HG03103 (cell line): ENCODE measurements around the gene SLAIN1.
"Not testable (repeated sequence)": the region's sequence is repeated elsewhere in the genome, so short reads cannot be mapped to it uniquely, and the experiment has no call there.

Experiments
- ATAC-seq: cut with Tn5 transposase; IDR thresholded peaks from one replicate; pipeline ENCODE4 v1.9.1; 2021; ENCODE audit warnings: low read depth; ENCODE audit not compliant: unreplicated experiment

Gene SLAIN1

DNA sequence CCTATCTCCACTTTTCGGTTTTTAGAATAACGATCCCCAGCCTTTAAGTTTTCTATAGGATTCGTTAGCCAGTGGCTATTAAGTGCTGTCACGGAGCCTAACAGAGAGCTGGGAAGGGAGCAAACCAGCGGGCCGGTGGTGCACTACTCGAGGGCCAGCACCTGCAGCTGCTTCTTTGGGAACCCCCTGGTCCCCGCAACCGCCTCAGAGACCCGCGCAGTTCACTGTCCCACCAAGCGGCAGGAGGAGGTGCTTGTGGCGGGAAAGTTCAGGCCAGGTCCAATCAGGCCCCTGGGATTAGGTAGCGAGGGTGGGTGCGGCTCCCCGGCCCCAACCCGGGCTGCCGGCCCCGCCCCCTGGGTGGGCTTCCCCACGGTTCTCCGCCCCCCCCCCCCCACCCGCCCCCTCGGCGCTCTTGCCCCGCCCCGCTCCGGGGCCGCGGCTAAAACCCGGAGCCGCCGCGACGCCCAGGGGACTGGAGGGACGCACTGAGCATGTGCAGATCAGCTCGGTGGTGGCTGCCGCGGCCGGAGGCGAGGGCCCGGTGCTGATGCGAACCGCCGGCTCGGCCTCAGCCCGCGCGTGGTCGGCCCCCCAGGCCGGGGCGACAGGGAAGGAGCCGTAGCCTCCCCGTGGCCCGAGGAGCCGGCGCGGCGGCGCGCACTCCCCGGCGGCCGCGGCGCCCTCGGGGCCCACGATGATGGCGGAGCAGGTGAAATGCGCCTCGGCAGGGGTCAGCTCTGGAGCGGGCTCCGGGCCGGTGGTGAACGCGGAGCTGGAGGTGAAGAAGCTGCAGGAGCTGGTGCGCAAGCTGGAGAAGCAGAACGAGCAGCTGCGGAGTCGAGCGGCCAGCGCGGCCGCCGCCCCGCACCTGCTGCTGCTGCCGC is at the start of gene SLAIN1:
TSS of gene SLAIN1 (plus strand) at position 471 of the 887 bp plus-strand sequence. CDS start at position 698, 227 bp downstream.
- peak; percentile 64 for ATAC-seq

- no peak for ATAC-seq
Observed at GRCh38 chr13:77650409-77650808, 47.1 kb upstream of the SLAIN1 start.

GRCh38 chr13:77653301-77653700 is 44.2 kb upstream of the SLAIN1 start:
- no peak for ATAC-seq

- not testable (repeated sequence) for ATAC-seq
Observed at GRCh38 chr13:77660016-77660415, 37.5 kb upstream of the SLAIN1 start.

GRCh38 chr13:77660841-77661250 is 36.6 kb upstream of the SLAIN1 start:
- ATAC-seq: no peak

DNA sequence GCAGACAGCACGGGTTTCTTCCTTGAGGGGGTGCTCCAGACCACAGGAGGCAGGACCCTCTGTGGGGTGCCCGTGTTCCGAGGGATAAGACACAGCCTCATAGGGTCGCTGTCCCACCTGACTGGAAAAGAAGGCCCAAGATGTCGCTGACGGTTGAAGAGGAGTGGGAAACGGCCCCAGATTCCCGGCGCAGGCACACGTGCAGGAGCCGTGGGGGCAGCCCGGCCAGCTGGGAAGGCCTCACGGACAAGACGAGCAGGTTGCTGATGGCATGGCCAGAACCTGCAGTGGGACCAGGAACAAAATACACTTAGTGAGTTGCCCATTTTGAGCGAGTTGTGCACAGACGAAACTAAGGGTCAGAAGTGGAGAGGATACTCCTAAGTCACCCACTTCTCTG is 35.2 kb upstream of the SLAIN1 start:
- ATAC-seq: not testable (repeated sequence)

- not testable (repeated sequence) for ATAC-seq
Observed at GRCh38 chr13:77662831-77663230, 34.7 kb upstream of the SLAIN1 start.

DNA sequence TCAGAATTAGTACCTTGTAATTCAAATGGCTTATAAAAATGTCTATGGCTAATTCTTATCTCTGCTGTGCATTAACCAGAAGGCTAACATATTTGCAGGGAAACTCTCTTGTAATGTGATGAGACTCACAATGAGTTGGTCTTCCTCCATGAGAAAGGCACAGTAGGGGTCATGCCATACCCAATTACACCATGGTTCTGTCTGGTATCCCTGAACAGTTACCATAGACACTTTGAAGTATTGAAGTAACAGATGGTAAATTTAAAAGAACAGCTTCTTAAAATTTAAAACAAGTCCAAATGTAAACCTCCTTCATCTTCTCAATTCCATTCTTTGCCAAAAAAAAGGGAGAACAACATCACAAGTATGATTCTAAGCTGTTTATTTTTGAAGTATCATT is 22.6 kb upstream of the SLAIN1 start:
- ATAC-seq: no peak

- no peak for ATAC-seq
Observed at GRCh38 chr13:77678691-77679235, 18.7 kb upstream of the SLAIN1 start.

- ATAC-seq: no peak
Observed at GRCh38 chr13:77687799-77688198, 9.7 kb upstream of the SLAIN1 start.

DNA sequence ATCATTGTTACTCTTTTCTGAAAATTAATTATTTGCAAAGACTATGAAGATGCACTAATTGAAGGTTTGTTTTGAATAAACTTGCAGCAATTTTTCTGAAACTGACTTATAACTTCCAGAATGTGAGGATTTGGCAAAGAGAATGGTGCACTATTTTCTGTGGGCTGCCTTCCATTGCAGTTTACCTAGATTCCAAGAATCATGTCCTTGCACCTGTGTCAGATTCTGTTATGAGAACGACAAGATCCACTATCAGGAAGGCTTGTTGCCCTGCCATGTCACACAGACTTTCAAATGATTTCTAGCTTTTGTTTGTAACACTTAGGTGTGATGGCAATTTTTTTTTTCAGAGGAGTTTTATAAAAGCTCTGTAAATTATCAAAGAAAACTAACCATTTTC is 5.6 kb upstream of the SLAIN1 start:
- ATAC-seq: no peak

GRCh38 chr13:77692746-77693448 is 4.6 kb upstream of the SLAIN1 start:
- no peak for ATAC-seq

DNA sequence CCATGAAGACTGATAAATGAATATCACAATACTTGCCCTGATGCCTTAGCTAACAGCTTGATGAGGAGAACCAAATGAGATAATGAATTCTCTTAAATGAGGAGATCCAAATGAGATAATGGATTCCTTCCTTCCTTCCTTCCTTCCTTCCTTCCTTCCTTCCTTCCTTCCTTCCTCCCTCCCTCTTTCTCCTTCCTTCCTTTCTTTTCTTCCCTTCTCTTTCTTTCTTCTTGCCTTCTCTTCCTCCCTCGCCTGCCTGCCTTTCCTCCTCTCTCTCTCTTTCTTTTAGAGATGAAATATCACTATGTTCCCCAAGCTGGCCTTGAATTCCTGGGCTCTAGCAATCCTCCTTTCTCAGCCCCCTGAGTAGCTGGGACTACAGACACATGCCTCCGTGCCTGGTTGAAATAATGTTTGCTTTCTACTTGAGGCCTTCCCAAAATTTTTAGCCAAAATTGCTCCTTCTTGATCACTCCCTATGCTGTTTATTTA is 4.0 kb upstream of the SLAIN1 start:
- ATAC-seq: no peak

DNA sequence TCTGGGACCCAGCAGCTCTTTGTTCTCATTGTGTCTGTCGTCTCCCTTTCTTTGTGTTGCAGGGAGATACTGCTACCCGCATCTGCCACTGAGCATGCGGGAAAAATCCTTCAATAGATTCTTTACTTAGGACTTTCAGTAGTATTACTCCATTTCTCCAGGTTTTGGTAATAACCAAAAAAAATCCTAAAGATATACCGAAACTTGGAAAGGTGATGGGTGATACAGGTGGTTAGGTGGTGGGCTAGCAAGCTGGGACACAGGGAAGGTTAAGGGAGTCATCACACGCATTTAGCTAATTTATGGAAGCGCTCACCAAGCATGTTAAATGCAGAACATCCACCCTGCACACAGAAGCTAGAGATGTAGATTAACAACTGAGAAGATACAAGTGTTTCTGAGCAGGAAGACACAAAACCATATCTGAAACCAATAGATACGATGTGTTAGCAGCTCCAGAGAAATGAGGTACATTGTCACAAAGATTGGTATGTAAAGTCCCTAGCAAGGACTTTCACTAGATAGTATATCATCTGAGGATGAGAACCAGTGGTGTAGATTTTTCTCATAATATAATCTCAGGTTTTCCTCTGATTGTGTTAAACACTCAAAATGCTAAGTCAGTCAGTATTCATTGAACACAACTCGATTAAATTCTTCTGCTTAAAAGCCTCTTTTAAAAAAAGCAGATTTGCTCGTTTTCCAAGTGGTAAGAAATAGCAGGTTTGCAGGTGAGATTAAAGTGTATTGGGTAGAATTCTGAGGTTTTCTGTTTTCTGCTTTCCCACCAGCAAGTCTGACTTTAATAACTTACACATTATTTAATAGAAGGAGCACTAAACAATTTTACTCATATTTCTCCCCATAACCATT is 1.2 kb upstream of the SLAIN1 start:
- ATAC-seq: no peak

DNA sequence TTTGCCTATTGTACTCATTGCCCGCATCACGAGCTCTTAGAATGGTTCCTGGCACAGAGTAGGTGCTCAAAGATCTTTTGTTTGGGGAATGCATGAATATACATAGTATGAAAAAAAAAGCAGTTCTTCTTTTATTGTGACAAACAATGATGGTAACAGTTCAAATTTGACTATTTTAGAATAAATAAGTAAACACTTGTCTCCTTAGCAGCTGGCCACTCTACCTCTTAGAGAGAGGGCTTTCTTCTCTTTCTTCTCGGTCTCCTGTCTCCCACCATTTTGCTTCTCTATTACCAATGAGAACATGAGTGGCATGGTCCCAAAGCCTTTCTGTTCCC is 639 bp upstream of the SLAIN1 start:
- ATAC-seq: no peak

DNA sequence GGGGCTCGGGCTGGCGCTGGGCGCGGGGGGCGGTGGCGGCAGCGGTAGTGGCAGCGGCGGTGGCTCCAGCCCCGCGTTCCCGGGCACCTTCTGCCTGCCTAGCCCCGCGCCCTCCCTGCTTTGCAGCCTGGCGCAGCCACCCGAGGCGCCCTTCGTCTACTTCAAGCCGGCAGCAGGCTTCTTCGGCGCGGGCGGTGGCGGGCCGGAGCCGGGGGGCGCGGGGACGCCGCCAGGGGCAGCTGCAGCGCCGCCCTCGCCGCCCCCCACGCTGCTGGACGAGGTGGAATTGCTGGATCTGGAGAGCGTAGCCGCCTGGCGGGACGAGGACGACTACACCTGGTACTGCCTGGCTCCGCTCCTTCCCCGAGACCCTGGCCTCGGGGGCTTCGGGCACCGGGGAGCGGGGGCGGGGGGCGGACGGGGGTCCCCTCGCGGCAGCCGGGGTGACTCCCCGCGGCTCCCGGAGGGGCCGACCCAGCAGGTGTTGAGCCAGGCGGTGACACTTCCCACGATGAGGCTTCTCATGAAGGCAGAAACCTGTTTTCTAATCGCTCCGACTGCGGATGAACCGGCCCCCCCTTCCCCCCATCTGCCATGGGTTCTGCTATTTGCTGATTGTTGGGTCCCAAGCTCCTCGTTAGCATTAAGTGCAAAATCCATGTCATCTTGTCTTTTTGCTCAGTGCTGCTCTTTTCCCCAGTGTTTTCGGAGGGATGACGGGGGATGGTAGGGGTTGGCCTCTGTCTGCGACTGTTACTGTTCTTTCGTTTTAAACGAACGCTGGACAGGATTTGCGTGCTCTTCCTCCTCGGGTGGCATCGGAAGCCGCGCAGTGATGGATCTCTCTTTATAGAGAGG is 943 bp downstream of the SLAIN1 start:
- peak; percentile 23 for ATAC-seq

GRCh38 chr13:77699059-77699680 is 1.7 kb downstream of the SLAIN1 start:
- no peak for ATAC-seq

- ATAC-seq: no peak
Observed at GRCh38 chr13:77701305-77701704, 3.8 kb downstream of the SLAIN1 start.

- no peak for ATAC-seq
Observed at GRCh38 chr13:77702366-77702765, 4.9 kb downstream of the SLAIN1 start.
